Measurements from ENCODE around the gene SYNCRIP.

SYNCRIP gene

GRCh38 chr6:85580878-85581267, 61.8 kb downstream of the SYNCRIP start:
- peak; percentile 48 to 71 for DNase-seq (ENCODE audit: low read depth in 2 of 2)
- H3K4me3 ChIP-seq (replicated peaks in 1 of 2; ENCODE audit: low read depth in 2 of 2, low read length in 2 of 2), result no peak overlapping the region
- TF ChIP-seq, protein P1, sequence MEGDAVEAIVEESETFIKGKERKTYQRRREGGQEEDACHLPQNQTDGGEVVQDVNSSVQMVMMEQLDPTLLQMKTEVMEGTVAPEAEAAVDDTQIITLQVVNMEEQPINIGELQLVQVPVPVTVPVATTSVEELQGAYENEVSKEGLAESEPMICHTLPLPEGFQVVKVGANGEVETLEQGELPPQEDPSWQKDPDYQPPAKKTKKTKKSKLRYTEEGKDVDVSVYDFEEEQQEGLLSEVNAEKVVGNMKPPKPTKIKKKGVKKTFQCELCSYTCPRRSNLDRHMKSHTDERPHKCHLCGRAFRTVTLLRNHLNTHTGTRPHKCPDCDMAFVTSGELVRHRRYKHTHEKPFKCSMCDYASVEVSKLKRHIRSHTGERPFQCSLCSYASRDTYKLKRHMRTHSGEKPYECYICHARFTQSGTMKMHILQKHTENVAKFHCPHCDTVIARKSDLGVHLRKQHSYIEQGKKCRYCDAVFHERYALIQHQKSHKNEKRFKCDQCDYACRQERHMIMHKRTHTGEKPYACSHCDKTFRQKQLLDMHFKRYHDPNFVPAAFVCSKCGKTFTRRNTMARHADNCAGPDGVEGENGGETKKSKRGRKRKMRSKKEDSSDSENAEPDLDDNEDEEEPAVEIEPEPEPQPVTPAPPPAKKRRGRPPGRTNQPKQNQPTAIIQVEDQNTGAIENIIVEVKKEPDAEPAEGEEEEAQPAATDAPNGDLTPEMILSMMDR (IDR thresholded peaks at IDR 0.05; ENCODE audit: low read depth, low read length), result no peak

GRCh38 chr6:85580118-85580877, 62.4 kb downstream of the SYNCRIP start:
- DNase-seq (ENCODE audit: low read depth in 2 of 2), result peak in 1 of 2 donors; percentile 27
- TF ChIP-seq, protein P1 (IDR thresholded peaks at IDR 0.05; ENCODE audit: low read depth, low read length), result no peak
- no peak overlapping the region for H3K4me3 ChIP-seq (replicated peaks in 1 of 2; ENCODE audit: low read depth in 2 of 2, low read length in 2 of 2)

- no peak for DNase-seq (ENCODE audit: low read depth in 2 of 2)
- TF ChIP-seq, protein P1 (IDR thresholded peaks at IDR 0.05; ENCODE audit: low read depth, low read length), result no peak
- no peak overlapping the region for H3K4me3 ChIP-seq (replicated peaks in 1 of 2; ENCODE audit: low read depth in 2 of 2, low read length in 2 of 2)
These were observed 63.1 kb downstream of the SYNCRIP start for GRCh38 chr6:85579581-85579980.

DNA sequence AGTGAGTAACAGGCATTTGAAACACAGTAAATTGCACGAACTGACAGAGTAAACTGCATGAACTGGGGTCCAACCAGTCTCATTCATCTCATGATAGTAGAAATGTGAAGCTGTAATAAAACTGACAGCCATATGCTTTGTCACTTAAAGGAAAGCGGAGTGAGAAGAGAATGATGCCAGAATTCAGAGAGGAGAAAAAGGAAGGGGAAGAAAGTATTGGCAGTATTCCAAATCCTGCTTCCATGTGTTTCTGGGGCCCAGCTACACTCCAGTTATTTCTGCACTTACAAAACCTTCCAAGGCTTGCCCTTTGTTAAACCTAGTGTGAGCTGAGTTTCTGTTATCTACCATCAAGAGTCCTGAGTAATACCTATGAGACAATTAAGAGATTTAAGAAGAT, 66.2 kb downstream of the SYNCRIP start:
- DNase-seq (ENCODE audit: low read depth in 2 of 2), result peak in 1 of 2 donors; percentile 50
- no peak overlapping the region for H3K4me3 ChIP-seq (replicated peaks in 1 of 2; ENCODE audit: low read depth in 2 of 2, low read length in 2 of 2)
- TF ChIP-seq, protein P1 (IDR thresholded peaks at IDR 0.05; ENCODE audit: low read depth, low read length), result no peak

- no peak overlapping the region for H3K4me3 ChIP-seq (replicated peaks in 1 of 2; ENCODE audit: low read depth in 2 of 2, low read length in 2 of 2)
- peak in 1 of 2 donors; percentile 83 for DNase-seq (ENCODE audit: low read depth in 2 of 2)
- TF ChIP-seq, protein P1 (IDR thresholded peaks at IDR 0.05; ENCODE audit: low read depth, low read length), result no peak
These were observed 67.6 kb downstream of the SYNCRIP start for GRCh38 chr6:85574932-85575598.

DNA sequence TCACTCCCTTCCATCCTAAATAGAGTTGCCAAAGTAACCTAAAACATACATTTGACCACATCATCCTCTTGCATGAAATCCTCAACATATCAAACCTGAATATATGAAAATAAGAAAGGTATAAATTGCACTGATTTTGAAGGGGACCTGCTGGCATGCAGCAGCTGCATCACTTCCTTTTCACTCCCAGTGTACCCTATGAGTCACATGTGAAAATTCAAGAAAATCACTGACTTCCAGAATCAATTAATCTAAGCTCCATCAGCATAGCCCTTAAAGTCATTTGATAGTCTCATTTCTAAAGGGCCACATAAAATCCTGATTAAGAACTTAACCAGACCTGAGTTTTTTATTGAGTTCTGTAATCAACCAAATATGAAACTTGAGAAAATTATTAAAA, 73.4 kb downstream of the SYNCRIP start:
- H3K4me3 ChIP-seq (replicated peaks in 1 of 2; ENCODE audit: low read depth in 2 of 2, low read length in 2 of 2), result no peak overlapping the region
- TF ChIP-seq, protein P1 (IDR thresholded peaks at IDR 0.05; ENCODE audit: low read depth, low read length), result no peak
- DNase-seq (ENCODE audit: low read depth in 2 of 2), result peak; percentile 24 to 57

Measured in cardiac fibroblast (primary cell).